Embryonic facial prominence (tissue), 1 donor: Measurements from ENCODE around the gene KIF16B.
A peak's percentile ranks its signal among the peaks of the same experiment; 100 is the strongest.
"Not testable (repeated sequence)": the region's sequence is repeated elsewhere in the genome, so short reads cannot be mapped to it uniquely, and the experiment has no call there.

Experiments
- DNase-seq: peaks from one replicate; pipeline ENCODE4 v3.0.0-alpha.2; 2016; ENCODE audit errors: extremely low spot score

The KIF16B gene

DNA sequence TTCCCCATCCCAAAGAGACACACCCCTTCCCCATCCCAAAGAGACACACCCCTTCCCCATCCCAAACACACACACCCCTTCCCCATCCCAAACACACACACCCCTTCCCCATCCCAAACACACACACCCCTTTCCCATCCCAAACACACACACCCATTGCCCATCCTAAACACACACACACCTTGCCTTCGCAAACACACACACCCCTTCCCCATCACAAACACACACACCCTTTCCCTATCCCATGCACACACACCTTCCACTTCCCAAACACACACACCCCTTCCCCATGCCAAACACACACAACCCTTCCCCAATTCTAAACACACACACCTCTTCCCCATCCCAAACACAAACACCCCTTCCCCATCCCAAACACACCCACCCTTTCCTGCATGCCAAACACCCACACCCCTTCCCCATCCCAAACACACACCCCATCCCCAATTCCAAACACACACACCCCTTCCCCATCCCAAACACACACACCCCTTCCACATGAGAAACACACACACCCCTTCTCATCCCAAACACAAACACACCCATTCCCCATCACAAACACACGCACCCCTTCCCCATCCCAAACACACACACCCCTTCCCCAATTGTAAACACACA lies 315.3 kb downstream of the KIF16B start:
- no peak for DNase-seq

DNA sequence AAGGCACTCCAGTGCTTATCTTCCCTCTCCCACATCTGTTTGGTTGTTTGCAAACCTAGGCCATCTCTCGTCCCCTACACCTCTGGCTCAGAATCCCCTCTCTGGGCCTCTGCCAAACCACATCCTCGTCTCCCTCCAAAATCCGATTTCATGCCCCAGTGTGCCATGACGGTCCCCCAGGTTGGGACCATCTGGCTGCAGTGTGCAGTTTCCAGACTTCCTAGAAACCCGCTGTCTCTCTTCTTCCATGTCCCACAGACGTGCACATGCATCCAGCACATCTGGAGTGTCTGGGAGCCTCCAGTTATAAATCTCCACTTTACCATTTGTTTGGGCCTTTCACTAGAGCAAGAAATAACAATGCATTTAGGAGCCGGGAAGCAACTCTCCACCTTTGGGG lies 316.2 kb downstream of the KIF16B start:
- peak; percentile 10 for DNase-seq

DNA sequence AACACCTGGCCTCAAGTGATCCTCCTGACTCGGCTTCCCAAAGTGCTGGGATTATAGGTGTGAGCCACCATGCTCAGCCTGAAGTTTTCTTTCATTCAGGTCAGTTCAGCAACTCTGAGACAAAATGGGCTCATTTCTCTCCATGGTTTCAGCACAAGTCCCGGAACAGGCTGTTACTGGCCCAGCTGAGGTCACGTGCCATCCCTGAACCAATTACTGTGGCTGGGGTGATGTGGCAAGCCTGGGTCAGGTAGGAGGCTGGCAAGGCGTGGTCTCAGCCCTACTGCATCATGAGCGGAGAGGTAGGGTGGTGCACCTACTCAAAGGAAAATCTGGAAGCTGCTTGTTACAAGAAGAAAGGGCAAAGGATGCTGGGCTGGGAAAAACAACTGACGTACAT lies 326.4 kb downstream of the KIF16B start:
- DNase-seq = no peak

DNA sequence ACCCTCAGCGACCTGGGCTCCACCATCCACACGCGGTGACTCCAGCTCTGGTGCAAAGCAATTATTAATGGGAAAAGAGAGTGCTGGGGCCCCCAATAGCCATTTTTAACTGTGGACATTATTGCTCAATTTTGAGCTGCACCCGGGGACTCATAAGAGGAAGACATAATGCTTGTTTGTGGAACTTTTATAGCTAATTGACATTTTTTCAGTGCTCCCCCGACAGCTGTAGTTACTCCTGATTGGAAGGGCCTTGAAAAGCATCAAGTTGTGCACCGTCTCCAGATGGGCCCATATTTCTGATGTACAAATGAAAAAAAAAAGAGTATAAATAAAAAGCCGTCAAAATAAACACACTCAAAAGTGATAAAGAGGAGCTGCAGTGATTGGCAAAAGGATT lies 327.0 kb downstream of the KIF16B start:
- no peak for DNase-seq

DNA sequence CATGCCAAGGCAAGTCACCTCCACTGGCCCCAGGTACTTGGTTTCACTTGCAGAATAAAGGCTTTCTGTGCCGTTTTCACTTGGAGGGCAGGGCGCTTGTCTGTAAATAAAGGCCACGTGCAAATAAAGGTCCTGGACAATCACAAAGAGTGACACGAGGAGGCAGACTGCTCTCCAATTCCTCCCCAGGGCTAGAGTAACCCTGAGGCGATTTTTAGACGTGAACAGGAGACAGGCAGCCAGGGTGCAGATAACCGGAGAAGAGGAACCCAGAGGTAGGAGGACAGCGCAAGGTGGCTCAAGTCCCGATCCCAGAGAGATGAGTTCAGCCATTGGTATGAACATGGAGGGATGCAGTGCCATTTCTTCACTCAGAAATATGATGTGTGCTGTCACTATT lies 327.4 kb downstream of the KIF16B start:
- no peak for DNase-seq

DNA sequence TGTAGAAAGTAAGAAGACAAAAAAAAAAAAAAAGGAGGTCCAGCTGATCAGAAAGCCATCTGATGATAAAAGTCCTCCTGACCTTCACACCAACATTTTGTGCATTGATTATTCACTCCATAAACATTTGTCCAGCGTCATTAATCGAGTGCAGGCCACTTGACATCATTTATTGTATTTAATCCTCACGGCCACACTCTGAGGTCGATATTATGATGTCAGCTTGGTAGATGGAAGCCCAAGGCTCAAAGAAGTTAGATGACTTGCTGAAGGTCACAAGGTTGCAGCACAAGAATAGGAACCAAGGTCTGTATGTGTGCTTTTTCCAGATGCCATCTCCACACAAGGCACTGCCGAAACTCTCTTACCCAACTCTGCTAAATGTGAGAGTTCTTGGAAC lies 328.4 kb downstream of the KIF16B start:
- no peak for DNase-seq

DNA sequence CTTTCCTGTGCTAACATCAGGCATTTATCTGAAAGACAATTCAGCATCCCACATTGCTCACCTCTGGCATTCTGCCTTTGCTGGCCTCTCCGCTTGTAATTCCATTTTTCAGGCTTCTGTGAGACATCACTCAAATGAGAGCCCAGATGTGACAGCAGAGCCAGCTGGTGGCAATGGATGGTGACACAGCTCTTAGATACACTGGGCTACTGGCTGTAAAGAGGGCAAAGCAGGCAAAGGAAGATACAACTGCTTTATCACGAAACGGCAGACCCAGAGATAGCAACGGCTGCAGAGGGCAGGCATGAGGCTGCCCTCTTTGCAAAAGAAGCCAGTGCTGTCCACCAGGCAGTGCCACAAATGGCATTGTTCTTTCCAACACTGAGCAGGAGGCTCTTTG lies 329.8 kb downstream of the KIF16B start:
- DNase-seq = no peak

DNA sequence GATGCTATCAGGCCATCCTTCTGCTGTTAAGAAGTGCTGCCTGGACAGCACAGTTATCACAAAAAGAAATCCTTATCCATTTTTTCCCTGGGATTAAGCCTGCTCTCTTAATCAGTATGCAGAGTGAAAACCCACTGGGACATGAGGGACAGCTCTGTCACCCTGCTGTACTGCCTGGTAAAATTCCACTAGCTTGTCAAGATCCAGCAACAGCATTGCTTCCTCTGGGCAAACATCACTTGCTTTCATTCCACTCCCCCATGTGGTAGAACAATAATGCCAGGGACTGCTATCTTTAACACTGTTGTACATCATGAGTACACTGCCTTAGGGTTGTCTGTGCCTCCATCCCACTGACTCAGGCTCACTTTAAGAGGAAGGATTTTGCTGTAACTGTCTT lies 331.3 kb downstream of the KIF16B start:
- no peak for DNase-seq

DNA sequence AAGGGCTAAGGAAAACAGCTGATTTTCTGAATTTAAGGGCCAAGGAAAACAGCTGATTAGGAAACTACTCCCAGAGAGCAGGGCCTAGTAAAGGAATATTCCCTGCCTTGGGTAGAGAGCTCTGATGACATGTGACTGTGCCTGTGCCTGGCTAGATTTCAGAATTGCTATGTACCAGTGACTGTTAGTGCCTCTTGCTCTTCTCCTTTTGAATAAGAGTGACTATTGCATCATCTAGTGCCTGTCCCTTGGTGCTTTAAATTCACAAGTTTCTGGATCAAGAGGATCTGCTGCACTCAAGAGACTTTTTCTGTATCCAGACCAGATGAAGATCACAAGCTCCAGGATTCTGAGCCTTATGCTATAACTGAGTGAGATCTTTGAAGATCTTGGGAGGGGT lies 332.9 kb downstream of the KIF16B start:
- DNase-seq = no peak

DNA sequence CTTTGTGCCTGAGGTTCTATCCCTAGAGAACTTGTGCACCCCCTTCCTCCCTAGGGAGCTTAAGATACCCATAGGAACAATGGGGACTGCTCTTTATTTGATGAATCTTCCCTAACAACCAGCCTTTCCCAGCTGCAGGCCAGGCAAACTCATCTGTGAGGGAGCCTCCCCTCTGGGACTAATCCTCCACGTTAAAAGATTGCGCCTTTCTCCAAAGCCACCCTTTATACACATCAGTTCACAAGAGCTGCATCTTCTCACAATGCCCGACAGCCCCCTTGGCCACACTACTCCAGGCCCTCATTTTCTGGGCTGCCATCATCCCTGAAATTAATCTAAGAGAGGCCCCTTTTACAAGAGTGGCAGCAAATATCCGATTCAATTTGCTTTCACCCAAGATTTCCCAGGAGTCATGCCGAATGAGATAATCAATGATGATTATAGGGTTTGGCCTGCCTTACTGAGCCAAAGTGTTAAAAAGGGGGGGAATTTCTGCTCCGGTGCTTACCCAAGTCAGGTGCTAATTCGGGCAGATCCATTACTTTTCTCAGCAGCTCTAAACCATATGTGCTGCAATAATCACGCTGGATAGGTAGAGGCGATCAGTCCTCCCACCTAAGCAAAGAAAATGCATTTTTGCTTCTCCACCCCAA lies 336.5 kb downstream of the KIF16B start:
- DNase-seq = no peak

DNA sequence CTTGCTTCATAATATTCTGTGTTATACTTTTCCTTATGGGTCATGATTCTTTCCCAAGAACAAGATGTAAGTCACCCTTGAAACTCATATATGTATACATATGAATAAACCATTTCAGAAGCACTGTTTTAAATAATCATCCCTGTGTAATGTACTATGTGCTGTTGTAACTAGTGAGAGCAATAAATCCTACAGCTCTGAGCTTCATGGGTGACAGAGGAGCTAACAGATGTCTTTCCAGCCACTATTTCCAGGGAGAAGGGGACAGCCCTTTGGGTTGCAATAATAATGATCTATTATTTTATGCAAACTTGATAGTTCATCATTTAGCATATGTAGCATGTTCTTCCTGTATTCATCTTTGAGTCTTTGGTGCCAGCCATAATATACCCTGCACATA lies 342.8 kb downstream of the KIF16B start:
- DNase-seq = no peak

DNA sequence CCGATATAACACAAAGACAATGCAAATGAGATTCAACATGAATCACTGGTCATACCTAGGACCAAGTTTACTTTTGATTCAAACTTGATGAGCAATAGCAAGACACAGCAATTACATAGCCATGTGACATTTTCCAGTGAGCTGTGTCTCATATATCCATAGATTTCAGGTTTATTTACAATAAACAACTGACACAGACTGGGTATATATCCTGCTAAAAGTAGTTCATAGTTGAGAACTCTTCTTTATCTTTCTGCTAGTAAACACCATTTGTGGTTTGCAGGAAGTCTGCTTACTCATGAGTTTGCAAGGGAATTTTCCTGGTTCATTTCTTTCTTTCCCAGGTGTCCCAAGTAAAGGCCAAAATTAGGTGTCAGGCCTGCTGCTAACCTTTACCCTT lies 343.4 kb downstream of the KIF16B start:
- DNase-seq = no peak

DNA sequence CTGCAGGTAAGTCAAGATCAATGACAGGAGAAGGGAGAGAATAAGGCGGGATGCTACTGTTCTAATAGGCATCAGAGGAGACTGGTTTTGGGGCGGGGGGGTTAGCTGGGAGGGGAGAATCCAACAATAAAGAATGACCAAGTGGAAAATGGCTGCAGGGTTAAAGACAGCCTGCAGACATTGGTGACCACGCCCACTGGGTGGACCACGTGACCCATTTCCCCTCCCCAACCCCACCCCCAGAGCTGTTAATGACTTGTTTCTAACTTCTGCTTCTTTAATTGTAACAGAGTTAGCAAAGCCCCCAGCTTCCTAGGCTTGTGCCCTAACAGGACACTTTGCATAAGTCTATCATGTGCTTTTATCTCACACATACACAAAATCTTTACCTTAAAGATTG lies 344.5 kb downstream of the KIF16B start:
- DNase-seq = no peak

DNA sequence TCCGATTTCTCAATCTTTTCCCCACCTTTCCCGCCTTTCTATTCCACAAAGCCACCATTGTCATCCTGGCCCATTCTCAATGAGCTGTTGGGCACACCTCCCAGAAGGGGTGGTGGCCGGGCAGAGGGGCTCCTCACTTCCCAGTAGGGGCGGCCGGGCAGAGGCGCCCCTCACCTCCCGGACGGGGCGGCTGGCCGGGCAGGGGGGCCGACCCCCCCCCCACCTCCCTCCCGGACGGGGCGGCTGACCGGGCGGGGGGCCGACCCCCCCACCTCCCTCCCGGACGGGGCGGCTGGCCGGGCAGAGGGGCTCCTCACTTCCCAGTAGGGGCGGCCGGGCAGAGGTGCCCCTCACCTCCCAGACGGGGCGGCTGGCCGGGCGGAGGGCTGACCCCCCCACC lies 346.3 kb downstream of the KIF16B start:
- not testable (repeated sequence) for DNase-seq

DNA sequence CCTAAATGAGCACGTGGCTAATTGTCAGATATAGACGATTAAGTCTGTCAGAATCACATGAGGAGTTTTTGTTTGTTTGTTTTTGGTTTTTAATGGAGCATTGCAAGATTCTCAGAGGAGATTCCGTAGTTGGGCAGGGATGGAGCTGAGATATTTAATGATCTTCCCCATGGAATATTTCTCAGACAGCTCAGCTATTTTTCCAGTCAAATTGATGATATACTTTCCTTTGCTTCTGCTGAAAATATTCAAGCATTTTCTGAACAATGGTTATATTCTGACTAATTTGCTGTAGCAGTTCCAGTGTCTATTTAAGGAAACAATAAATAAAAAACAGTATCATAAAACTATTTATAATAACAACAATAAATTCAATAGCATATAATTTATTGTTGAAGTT lies 348.4 kb downstream of the KIF16B start:
- DNase-seq = no peak

DNA sequence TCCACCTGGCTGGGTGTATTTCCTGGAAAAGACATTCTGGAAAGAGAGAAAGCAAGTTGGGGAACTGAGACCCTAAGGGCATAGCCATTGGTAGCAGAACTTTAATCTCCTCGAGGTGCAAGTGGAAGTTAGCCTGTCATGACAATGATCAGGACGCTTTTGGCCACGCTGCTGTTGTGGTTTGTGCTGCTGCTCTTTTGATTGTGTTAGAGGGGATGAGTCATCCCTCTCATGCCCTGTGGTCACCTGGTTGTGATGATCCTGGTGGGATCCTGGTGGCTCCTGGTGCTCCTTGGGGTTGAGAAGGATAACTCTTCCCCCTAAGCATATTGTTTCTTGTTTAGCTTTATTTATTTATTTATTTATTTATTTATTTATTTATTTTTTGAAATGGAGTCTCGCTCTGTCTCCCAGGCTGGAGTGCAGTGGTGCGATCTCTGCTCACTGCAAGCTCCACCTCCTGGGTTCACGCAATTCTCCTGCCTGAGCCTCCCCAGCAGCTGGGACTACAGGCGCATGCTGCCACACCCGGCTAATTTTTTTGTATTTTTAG lies 350.3 kb downstream of the KIF16B start:
- no peak for DNase-seq
